ENCODE measurements around the gene PIEZO2.

The PIEZO2 gene

DNA sequence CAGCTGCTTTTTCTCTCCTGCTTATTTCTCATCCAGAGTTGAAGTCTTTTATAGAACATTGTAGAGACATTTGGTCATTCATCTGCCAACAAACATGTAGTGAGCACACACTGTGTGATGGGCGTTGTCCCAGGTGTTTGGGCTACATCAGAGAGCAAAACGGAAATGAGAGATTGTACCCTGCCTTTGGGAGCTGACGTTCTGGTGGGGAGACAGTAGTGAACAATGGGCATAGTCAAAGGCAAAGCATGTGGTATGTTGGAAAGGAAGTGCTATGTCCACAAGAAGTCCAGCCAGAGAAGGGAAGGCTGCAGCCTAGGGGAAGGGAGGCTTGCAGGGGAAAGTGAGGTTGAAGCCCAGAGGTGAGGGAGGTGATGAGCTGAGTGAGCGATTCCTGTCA is 78.1 kb downstream of the PIEZO2 start:
- no peak overlapping the region for H3K4me3 ChIP-seq (ENCODE audit: low read length)
- no peaks in the 10 kb centered on the region for H3K36me3 ChIP-seq (ENCODE audit: control insufficient read depth, insufficient read depth, low read length)
- H3K4me1 ChIP-seq (ENCODE audit: control insufficient read depth, insufficient read depth, low read length) = no peaks in the 10 kb centered on the region
- H3K9ac ChIP-seq (ENCODE audit: low read length) = no peak overlapping the region
- H3K27me3 ChIP-seq (ENCODE audit: control insufficient read depth, insufficient read depth, low read length) = no peaks in the 10 kb centered on the region
- no peak overlapping the region for H3K27ac ChIP-seq (ENCODE audit: low read depth, low read length)

DNA sequence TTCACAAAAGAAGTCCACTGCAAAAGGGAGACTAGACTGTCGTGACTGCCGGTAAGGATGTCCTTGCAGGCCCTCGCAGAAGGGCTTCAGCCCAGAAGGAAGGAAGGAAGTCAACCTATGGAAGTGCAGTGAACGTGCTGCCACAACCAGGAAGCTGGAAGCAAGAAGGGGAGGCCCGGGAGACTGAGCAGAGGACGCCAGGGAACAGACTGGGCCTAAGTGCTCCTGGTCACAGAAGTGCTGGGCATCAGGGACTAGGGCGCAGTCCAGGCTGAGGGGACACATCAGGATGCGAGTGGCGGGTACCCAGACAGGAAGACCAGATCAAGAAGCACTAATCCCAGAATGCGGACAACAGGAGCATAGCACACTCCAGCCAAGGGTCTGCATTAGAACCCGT is 78.8 kb downstream of the PIEZO2 start:
- H3K36me3 ChIP-seq (ENCODE audit: control insufficient read depth, insufficient read depth, low read length) = no peaks in the 10 kb centered on the region
- H3K4me1 ChIP-seq (ENCODE audit: control insufficient read depth, insufficient read depth, low read length) = no peaks in the 10 kb centered on the region
- H3K9ac ChIP-seq (ENCODE audit: low read length) = no peak overlapping the region
- no peak overlapping the region for H3K27ac ChIP-seq (ENCODE audit: low read depth, low read length)
- H3K27me3 ChIP-seq (ENCODE audit: control insufficient read depth, insufficient read depth, low read length) = no peaks in the 10 kb centered on the region
- no peak overlapping the region for H3K4me3 ChIP-seq (ENCODE audit: low read length)

DNA sequence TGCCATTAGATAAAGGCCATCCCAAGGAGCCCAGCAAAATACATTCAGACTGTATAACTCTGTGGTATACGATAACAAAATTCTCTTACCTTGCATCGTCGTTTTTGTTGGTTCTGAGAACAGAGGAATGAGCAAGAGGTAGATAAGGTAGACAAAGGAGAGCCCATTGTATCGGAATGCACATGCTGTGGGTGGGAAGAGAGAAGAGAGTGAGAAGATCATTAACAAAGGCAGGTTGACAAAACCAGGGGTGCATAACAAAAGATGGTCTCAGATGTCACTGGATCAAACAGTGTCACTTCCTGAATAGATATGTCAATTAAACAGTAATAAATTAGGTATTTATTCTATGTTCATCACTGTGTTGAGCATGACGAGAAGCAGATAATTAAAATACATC is 83.3 kb downstream of the PIEZO2 start:
- no peak overlapping the region for H3K9ac ChIP-seq (ENCODE audit: low read length)
- no peaks in the 10 kb centered on the region for H3K36me3 ChIP-seq (ENCODE audit: control insufficient read depth, insufficient read depth, low read length)
- no peak overlapping the region for H3K4me3 ChIP-seq (ENCODE audit: low read length)
- H3K4me1 ChIP-seq (ENCODE audit: control insufficient read depth, insufficient read depth, low read length) = no peaks in the 10 kb centered on the region
- no peaks in the 10 kb centered on the region for H3K27me3 ChIP-seq (ENCODE audit: control insufficient read depth, insufficient read depth, low read length)
- no peak overlapping the region for H3K27ac ChIP-seq (ENCODE audit: low read depth, low read length)

DNA sequence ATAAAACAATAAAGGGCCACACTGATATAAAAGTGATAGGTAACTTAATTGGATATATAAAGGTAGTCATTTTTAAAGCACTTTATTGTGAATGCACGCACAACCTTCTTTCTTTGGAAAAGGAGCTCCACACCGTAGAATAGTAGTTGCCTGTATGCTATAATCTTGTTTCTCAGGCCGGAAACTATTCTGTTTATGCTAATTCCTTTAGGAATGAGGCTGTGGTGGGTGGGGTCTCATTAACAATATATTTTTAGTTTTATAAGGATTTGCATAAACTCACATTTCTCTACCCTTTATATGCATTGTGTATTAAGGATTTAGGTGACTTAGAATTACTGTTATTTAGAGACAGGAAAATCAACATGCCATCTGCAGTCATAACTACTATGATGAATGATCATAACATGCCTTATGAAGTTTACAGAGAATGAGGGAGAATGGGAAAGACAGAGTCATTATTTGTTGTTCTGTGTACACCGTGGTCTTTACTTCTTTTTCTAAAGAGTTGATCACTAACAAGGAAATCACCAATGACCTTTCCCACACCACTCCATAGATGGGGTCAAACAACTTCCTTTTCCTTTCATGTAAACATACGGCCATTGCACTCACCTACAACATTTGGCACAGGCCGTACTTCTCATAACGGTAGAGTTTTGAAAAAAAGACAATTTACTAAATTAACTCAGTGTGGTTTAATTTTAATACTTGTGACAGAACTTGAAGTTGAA is 84.5 kb downstream of the PIEZO2 start:
- Histone ChIP-seq H3K27ac (ENCODE audit: low read depth, low read length) (no peak overlapping the region), H3K36me3 (ENCODE audit: control insufficient read depth, insufficient read depth, low read length) (no peaks in the 10 kb centered on the region), H3K4me3 (ENCODE audit: low read length) (no peak overlapping the region), H3K4me1 (ENCODE audit: control insufficient read depth, insufficient read depth, low read length) (no peaks in the 10 kb centered on the region), H3K9ac (ENCODE audit: low read length) (no peak overlapping the region), H3K27me3 (ENCODE audit: control insufficient read depth, insufficient read depth, low read length) (no peaks in the 10 kb centered on the region)

DNA sequence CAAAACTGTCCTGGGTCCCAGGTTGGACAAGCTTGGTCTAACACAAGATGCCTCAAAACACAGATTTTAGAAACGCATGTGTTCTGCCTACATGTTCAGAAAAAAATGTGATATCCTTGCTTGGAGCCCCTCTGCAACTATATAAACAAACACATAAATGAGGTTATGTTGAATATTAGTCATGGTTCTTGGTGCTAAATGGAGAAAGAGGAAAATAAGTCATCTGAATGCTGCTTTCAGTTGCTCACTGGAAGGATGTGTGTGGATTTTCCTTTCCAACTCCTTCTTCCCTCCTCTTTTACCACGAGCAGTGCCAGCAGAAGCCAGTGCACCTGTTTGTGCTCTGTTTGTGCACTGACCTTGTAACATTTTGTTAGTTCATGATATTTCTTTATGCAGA is 85.3 kb downstream of the PIEZO2 start:
- Histone ChIP-seq H3K4me1 (ENCODE audit: control insufficient read depth, insufficient read depth, low read length) (no peaks in the 10 kb centered on the region), H3K27me3 (ENCODE audit: control insufficient read depth, insufficient read depth, low read length) (no peaks in the 10 kb centered on the region), H3K36me3 (ENCODE audit: control insufficient read depth, insufficient read depth, low read length) (no peaks in the 10 kb centered on the region), H3K4me3 (ENCODE audit: low read length) (no peak overlapping the region), H3K27ac (ENCODE audit: low read depth, low read length) (no peak overlapping the region), H3K9ac (ENCODE audit: low read length) (no peak overlapping the region)

DNA sequence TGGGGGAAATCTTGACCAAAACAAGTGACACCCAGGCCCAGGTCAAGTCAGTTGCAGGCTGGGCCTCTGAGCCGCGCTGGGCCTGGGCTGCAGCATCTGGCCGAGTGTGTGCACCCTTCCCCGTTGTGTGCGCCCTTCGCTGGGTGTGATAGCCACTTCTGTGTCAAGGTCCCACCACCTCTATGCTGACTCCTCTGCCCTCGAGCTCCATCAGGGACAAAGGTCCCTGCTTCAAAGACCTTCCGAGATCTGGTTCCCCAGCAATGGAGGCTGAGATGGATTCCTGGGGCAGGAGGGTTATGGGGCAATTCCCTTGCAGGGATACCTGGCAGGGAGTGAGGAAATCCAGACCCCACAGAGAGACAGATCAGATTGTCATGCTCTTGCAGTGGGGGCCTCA is 93.6 kb downstream of the PIEZO2 start:
- no peak overlapping the region for H3K4me3 ChIP-seq (ENCODE audit: low read length)

DNA sequence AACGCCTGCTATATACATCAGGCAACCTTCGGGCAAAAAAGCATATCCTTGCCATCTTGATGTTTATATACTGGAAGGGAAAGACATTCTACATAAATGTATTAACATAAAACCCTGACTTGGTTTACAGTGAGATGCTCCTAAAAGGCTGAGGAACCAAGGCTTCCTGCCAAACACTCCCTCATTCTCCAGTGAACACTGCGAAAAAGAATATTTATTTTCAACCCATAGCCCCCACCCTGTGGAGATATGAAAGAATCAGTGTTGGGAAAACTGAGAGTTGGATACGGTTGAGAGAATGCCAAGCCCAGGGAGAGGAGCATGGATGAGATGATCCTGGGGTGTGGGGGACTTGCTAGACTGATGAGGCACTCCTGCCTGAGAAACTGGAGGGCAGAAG is 94.9 kb downstream of the PIEZO2 start:
- H3K27ac ChIP-seq (ENCODE audit: low read depth, low read length) = no peak overlapping the region
- no peaks in the 10 kb centered on the region for H3K36me3 ChIP-seq (ENCODE audit: control insufficient read depth, insufficient read depth, low read length)
- no peak overlapping the region for H3K9ac ChIP-seq (ENCODE audit: low read length)
- no peak overlapping the region for H3K4me3 ChIP-seq (ENCODE audit: low read length)
- H3K4me1 ChIP-seq (ENCODE audit: control insufficient read depth, insufficient read depth, low read length) = no peaks in the 10 kb centered on the region
- H3K27me3 ChIP-seq (ENCODE audit: control insufficient read depth, insufficient read depth, low read length) = no peaks in the 10 kb centered on the region

More for the DNA sequence above, 93.6 kb downstream of the PIEZO2 start:
- Histone ChIP-seq H3K27ac (ENCODE audit: low read depth, low read length) (no peak overlapping the region), H3K4me1 (ENCODE audit: control insufficient read depth, insufficient read depth, low read length) (no peaks in the 10 kb centered on the region), H3K27me3 (ENCODE audit: control insufficient read depth, insufficient read depth, low read length) (no peaks in the 10 kb centered on the region), H3K36me3 (ENCODE audit: control insufficient read depth, insufficient read depth, low read length) (no peaks in the 10 kb centered on the region), H3K9ac (ENCODE audit: low read length) (no peak overlapping the region)

DNA sequence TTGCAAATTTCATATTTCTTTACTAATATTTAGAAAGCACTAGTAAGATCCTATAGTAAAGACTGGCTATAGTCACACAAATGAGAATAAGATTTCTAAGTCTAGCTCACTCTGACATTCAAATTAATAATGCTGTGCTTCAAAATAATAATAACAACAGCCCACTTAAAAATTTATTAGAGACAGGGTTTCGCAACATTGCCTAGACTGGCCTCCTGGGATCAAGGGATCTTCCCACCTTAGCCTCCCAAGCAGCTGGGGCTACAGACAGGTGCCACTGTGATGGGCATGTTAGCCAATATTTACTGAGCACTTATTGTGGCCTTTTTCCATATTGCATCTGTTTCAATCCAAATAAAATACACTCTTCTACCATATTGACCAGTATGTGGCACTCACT is 96.1 kb downstream of the PIEZO2 start:
- H3K36me3 ChIP-seq (ENCODE audit: control insufficient read depth, insufficient read depth, low read length) = no peaks in the 10 kb centered on the region
- H3K27me3 ChIP-seq (ENCODE audit: control insufficient read depth, insufficient read depth, low read length) = no peaks in the 10 kb centered on the region
- H3K4me1 ChIP-seq (ENCODE audit: control insufficient read depth, insufficient read depth, low read length) = no peaks in the 10 kb centered on the region
- no peak overlapping the region for H3K27ac ChIP-seq (ENCODE audit: low read depth, low read length)
- no peak overlapping the region for H3K4me3 ChIP-seq (ENCODE audit: low read length)
- no peak overlapping the region for H3K9ac ChIP-seq (ENCODE audit: low read length)

DNA sequence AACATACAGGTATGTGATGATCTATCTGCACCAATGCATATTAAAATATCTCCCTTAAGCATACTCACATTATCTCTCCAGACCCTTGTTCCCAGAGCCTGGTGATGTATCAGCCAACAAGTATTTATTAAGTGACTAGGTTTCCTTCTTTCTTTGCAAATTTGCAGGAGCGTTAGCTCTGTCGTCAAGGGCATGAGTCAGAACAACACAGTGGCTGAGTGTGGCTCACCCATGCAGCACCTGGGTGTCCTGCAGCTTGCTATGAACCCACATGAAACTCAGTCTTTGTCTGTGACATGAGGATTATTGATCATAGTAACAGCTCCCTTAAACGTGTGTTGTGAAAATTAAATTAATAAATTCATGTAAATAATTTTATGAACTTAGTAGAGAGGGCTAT is 96.6 kb downstream of the PIEZO2 start:
- no peaks in the 10 kb centered on the region for H3K4me1 ChIP-seq (ENCODE audit: control insufficient read depth, insufficient read depth, low read length)
- no peaks in the 10 kb centered on the region for H3K36me3 ChIP-seq (ENCODE audit: control insufficient read depth, insufficient read depth, low read length)
- H3K27me3 ChIP-seq (ENCODE audit: control insufficient read depth, insufficient read depth, low read length) = no peaks in the 10 kb centered on the region
- no peak overlapping the region for H3K27ac ChIP-seq (ENCODE audit: low read depth, low read length)
- H3K4me3 ChIP-seq (ENCODE audit: low read length) = no peak overlapping the region
- H3K9ac ChIP-seq (ENCODE audit: low read length) = no peak overlapping the region

DNA sequence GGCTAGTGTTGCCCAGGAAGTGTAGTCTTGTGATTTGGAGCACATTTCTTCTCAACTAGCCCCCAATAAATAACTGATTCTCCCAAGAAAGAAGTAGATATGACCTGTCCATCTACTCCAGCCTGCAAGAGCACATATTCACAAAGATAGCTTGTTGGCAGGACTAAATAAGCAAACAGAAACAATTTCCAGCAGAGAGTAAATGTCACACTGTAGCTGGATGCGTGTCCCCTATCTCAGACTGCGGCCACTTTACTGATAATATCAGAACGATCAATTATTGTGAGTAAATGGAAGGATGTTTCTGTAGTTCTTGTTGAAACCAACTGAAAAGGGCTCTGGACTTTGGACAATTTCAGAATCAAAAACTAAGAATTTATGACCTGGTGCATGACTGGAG is 97.9 kb downstream of the PIEZO2 start:
- H3K4me1 ChIP-seq (ENCODE audit: control insufficient read depth, insufficient read depth, low read length) = no peaks in the 10 kb centered on the region

DNA sequence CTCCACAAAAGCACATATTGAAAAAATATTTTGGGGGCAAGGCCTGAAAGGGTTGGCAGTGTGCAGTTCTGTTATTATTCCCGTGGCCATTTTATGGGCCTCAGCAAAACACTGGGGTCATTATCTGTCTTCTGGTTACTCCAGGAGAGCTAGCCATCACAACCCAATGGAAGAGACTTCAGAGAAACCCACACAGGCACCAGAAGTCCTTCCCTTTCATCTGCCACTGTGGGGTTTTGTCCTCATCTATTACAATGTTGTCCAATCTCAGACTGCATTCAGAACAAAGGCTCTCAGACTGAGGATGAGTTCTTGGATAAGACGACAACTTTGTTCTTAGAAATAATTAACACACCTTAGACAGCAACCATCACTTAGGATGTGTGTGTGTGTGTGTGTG is 98.4 kb downstream of the PIEZO2 start:
- Histone ChIP-seq H3K27me3 (ENCODE audit: control insufficient read depth, insufficient read depth, low read length) (no peaks in the 10 kb centered on the region), H3K4me1 (ENCODE audit: control insufficient read depth, insufficient read depth, low read length) (no peaks in the 10 kb centered on the region), H3K27ac (ENCODE audit: low read depth, low read length) (no peak overlapping the region), H3K4me3 (ENCODE audit: low read length) (no peak overlapping the region), H3K36me3 (ENCODE audit: control insufficient read depth, insufficient read depth, low read length) (no peaks in the 10 kb centered on the region), H3K9ac (ENCODE audit: low read length) (no peak overlapping the region)

More for the DNA sequence above, 97.9 kb downstream of the PIEZO2 start:
- H3K9ac ChIP-seq (ENCODE audit: low read length) = no peak overlapping the region
- H3K27me3 ChIP-seq (ENCODE audit: control insufficient read depth, insufficient read depth, low read length) = no peaks in the 10 kb centered on the region
- no peak overlapping the region for H3K27ac ChIP-seq (ENCODE audit: low read depth, low read length)
- H3K36me3 ChIP-seq (ENCODE audit: control insufficient read depth, insufficient read depth, low read length) = no peaks in the 10 kb centered on the region
- H3K4me3 ChIP-seq (ENCODE audit: low read length) = no peak overlapping the region

DNA sequence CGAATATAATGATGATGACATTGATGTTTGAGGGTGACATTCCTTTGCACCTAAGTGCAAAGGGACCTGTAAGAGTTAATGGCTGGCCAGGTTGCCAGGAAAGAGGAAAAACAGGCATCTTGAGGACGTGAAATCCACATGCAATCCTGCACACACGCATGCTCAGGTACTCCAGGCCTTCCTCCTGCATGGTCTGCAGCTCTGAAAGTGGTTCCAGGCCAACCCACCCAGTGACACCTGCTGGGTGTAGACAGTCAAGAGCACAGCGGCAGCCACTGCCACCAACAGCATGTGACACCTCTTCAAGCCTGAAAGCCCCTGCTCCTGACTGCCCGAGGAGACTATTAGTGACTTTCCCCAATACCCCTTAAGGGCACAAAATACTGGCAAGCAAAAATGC is 101.6 kb downstream of the PIEZO2 start:
- Histone ChIP-seq H3K9ac (ENCODE audit: low read length) (no peak overlapping the region), H3K27ac (ENCODE audit: low read depth, low read length) (no peak overlapping the region), H3K27me3 (ENCODE audit: control insufficient read depth, insufficient read depth, low read length) (no peaks in the 10 kb centered on the region), H3K4me1 (ENCODE audit: control insufficient read depth, insufficient read depth, low read length) (no peaks in the 10 kb centered on the region), H3K4me3 (ENCODE audit: low read length) (no peak overlapping the region), H3K36me3 (ENCODE audit: control insufficient read depth, insufficient read depth, low read length) (no peaks in the 10 kb centered on the region)

DNA sequence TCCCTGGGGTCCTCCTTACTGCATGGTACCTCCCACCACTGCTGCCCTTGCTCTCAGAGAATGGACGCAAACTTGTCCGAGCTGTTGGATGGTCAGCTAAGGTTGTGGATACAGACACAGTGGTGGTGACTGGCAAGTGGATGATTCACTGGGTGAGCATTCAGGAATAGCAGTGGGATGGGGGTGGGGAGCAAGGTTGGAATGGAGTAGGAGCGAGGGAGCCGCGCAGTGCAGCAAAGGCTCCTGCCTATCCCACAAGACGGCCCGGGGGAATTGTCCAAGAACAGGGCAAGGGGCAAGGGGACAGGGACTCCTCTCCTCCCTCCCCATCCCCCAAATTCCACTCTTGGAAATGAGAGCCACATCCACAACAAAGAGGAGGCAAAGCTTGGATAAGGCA is 102.2 kb downstream of the PIEZO2 start:
- Histone ChIP-seq H3K36me3 (ENCODE audit: control insufficient read depth, insufficient read depth, low read length) (no peaks in the 10 kb centered on the region), H3K4me3 (ENCODE audit: low read length) (no peak overlapping the region), H3K9ac (ENCODE audit: low read length) (no peak overlapping the region), H3K27ac (ENCODE audit: low read depth, low read length) (no peak overlapping the region), H3K27me3 (ENCODE audit: control insufficient read depth, insufficient read depth, low read length) (no peaks in the 10 kb centered on the region), H3K4me1 (ENCODE audit: control insufficient read depth, insufficient read depth, low read length) (no peaks in the 10 kb centered on the region)

Measured in rectal smooth muscle tissue (tissue), 1 donor.